Measurements from ENCODE around the gene SLC29A1. TPM values are rescaled to one million over a fixed set of nuclear protein-coding genes. Genes with fewer than 3 reads are reported as not detected.
A peak's percentile ranks its signal among the peaks of the same experiment; 100 is the strongest.

Gene SLC29A1
- total and polyA plus RNA-seq, 9 of the 15 experiments (the other 6 are each of a cell fraction or from before 2014, with no cell fraction given): 18.9 to 170 (median 57.7) TPM

GRCh38 chr6:44219053-44219814 is 4.2 kb upstream of the SLC29A1 start (continued):
- TF ChIP-seq, protein P1, sequence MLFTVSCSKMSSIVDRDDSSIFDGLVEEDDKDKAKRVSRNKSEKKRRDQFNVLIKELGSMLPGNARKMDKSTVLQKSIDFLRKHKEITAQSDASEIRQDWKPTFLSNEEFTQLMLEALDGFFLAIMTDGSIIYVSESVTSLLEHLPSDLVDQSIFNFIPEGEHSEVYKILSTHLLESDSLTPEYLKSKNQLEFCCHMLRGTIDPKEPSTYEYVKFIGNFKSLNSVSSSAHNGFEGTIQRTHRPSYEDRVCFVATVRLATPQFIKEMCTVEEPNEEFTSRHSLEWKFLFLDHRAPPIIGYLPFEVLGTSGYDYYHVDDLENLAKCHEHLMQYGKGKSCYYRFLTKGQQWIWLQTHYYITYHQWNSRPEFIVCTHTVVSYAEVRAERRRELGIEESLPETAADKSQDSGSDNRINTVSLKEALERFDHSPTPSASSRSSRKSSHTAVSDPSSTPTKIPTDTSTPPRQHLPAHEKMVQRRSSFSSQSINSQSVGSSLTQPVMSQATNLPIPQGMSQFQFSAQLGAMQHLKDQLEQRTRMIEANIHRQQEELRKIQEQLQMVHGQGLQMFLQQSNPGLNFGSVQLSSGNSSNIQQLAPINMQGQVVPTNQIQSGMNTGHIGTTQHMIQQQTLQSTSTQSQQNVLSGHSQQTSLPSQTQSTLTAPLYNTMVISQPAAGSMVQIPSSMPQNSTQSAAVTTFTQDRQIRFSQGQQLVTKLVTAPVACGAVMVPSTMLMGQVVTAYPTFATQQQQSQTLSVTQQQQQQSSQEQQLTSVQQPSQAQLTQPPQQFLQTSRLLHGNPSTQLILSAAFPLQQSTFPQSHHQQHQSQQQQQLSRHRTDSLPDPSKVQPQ (CRISPR knock-in tag; IDR thresholded peaks at IDR 0.05; ENCODE audit: borderline replicate concordance): no peak
- TF ChIP-seq ZNF551 (CRISPR knock-in tag; IDR thresholded peaks at IDR 0.05): no peak
- TF ChIP-seq RBM22 (IDR thresholded peaks at IDR 0.05; ENCODE audit: low read depth, low read length, poor library complexity, severe bottlenecking): peak; percentile 88
- TF ChIP-seq ESRRA (IDR thresholded peaks at IDR 0.05; ENCODE audit: borderline replicate concordance, low read depth): no peak; the same call in none of the 2 replicates
- no peak for TF ChIP-seq MCM5 (IDR thresholded peaks at IDR 0.05; ENCODE audit: low read depth)
- no peak for TF ChIP-seq RBM39 (optimal IDR thresholded peaks at IDR 0.05; ENCODE audit: low read depth, low read length)
- no peak for TF ChIP-seq ELF4 (CRISPR knock-in tag; IDR thresholded peaks at IDR 0.05)
- 0 out of 4 replicates have a peak, but pooled peaks have one; percentile 61 to 63 for TF ChIP-seq SIN3A (IDR thresholded peaks at IDR 0.05; ENCODE audit: borderline replicate concordance in 2 of 2, control insufficient read depth in 1 of 2, low read depth in 2 of 2, low read length in 2 of 2)
- no peak for TF ChIP-seq ZNF589 (CRISPR knock-in tag; IDR thresholded peaks at IDR 0.05; ENCODE audit: low read depth)
- no peak for TF ChIP-seq ZNF184 (CRISPR knock-in tag; IDR thresholded peaks at IDR 0.05)
- peak; percentile 94 for TF ChIP-seq L3MBTL2 (IDR thresholded peaks at IDR 0.05)
- TF ChIP-seq, protein P2, sequence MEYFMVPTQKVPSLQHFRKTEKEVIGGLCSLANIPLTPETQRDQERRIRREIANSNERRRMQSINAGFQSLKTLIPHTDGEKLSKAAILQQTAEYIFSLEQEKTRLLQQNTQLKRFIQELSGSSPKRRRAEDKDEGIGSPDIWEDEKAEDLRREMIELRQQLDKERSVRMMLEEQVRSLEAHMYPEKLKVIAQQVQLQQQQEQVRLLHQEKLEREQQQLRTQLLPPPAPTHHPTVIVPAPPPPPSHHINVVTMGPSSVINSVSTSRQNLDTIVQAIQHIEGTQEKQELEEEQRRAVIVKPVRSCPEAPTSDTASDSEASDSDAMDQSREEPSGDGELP (CRISPR knock-in tag; IDR thresholded peaks at IDR 0.05; ENCODE audit: borderline replicate concordance): peak; percentile 98
- no peak for TF ChIP-seq TCF3 (CRISPR knock-in tag; IDR thresholded peaks at IDR 0.05)
- TF ChIP-seq CHD1 (IDR thresholded peaks at IDR 0.05; ENCODE audit: low read length): peak; percentile 26
- TF ChIP-seq DACH1 (IDR thresholded peaks at IDR 0.05; ENCODE audit: partially characterized antibody): peak; percentile 46
- TF ChIP-seq FOXJ3 (CRISPR knock-in tag; IDR thresholded peaks at IDR 0.05): no peak
- no peak for TF ChIP-seq ZNF324 (CRISPR knock-in tag; IDR thresholded peaks at IDR 0.05)
- TF ChIP-seq RBM34 (IDR thresholded peaks at IDR 0.05; ENCODE audit: borderline replicate concordance, insufficient read depth, low read length): 0 out of 2 replicates have a peak, but pooled peaks have one; percentile 76
- TF ChIP-seq ZNF217 (CRISPR knock-in tag; IDR thresholded peaks at IDR 0.05): no peak
- TF ChIP-seq, protein P3, sequence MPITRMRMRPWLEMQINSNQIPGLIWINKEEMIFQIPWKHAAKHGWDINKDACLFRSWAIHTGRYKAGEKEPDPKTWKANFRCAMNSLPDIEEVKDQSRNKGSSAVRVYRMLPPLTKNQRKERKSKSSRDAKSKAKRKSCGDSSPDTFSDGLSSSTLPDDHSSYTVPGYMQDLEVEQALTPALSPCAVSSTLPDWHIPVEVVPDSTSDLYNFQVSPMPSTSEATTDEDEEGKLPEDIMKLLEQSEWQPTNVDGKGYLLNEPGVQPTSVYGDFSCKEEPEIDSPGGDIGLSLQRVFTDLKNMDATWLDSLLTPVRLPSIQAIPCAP (CRISPR knock-in tag; IDR thresholded peaks at IDR 0.05; ENCODE audit: borderline replicate concordance): no peak
- TF ChIP-seq, protein P4, sequence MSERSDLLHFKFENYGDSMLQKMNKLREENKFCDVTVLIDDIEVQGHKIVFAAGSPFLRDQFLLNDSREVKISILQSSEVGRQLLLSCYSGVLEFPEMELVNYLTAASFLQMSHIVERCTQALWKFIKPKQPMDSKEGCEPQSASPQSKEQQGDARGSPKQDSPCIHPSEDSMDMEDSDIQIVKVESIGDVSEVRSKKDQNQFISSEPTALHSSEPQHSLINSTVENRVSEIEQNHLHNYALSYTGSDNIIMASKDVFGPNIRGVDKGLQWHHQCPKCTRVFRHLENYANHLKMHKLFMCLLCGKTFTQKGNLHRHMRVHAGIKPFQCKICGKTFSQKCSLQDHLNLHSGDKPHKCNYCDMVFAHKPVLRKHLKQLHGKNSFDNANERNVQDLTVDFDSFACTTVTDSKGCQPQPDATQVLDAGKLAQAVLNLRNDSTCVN (CRISPR knock-in tag; IDR thresholded peaks at IDR 0.05): 0 out of 2 replicates have a peak, but pooled peaks have one; percentile 61
- TF ChIP-seq ZNF644 (tag; IDR thresholded peaks at IDR 0.05; ENCODE audit: low read depth): no peak
- TF ChIP-seq ATF7 (IDR thresholded peaks at IDR 0.05): peak; percentile 68
